HAP-1 (cell line): ENCODE data around the gene SOX11.

Experiments used
- DNase-seq, 2 experiments: peaks; one replicate each; pipeline ENCODE4 v3.0.0-alpha.2; 2016 to 2020; ENCODE audit warnings: low spot score in 2 of 2
- H3K27me3 ChIP-seq: fragments of 250-450 bp; sonication (Bioruptor Pico); 2 replicates; pipeline ENCODE4 v1.5.1; 2020; ENCODE audit warnings: low read depth, mild to moderate bottlenecking, moderate library complexity
- H3K36me3 ChIP-seq: fragments of 250-450 bp; sonication (Bioruptor Pico); replicated peaks from 2 replicates; pipeline ENCODE4 v1.5.1; 2020; ENCODE audit warnings: mild to moderate bottlenecking
- H3K4me1 ChIP-seq: fragments of 250-450 bp; sonication (Bioruptor Pico); 2 replicates; pipeline ENCODE4 v1.5.1; 2020; ENCODE audit warnings: mild to moderate bottlenecking
- H3K4me3 ChIP-seq: fragments of 250-450 bp; sonication (Bioruptor Pico); 2 replicates; pipeline ENCODE4 v1.5.1; 2020; ENCODE audit warnings: mild to moderate bottlenecking, moderate library complexity
- H3K9me3 ChIP-seq: fragments of 250-450 bp; sonication (Bioruptor Pico); 2 replicates; pipeline ENCODE4 v1.5.1; 2020; ENCODE audit warnings: mild to moderate bottlenecking, moderate library complexity
- in situ Hi-C: fragments of 300-500 bp; cut with MboI; formaldehyde crosslinking; loops from 3 replicates; pipeline ENCODE4 v1.14.3; 2020; ENCODE audit warnings: low sequenced_read_pairs, inconsistent platforms, mixed read lengths

Gene SOX11

GRCh38 chr2:5696404-5696944, 4.3 kb downstream of the SOX11 start:
- Histone ChIP-seq H3K36me3 (no peaks in the 10 kb centered on the region), H3K9me3 (no peaks in the 10 kb centered on the region), H3K27me3 (no peaks in the 10 kb centered on the region), H3K4me3 (no peak overlapping the region), H3K4me1 (no peaks in the 10 kb centered on the region)
- DNase-seq: no peak
- in situ Hi-C loops: no loop called here

GRCh38 chr2:5696945-5697521, 4.8 kb downstream of the SOX11 start:
- no peak for DNase-seq
- no peaks in the 10 kb centered on the region for H3K4me1 ChIP-seq
- H3K9me3 ChIP-seq: no peaks in the 10 kb centered on the region
- no peak overlapping the region for H3K4me3 ChIP-seq
- H3K27me3 ChIP-seq: no peaks in the 10 kb centered on the region
- H3K36me3 ChIP-seq: no peaks in the 10 kb centered on the region
- in situ Hi-C loops: no loop called here

- H3K27me3 ChIP-seq: no peaks in the 10 kb centered on the region
- no peak for DNase-seq
- in situ Hi-C loops: no loop called here
- H3K4me1 ChIP-seq: no peaks in the 10 kb centered on the region
- H3K36me3 ChIP-seq: no peaks in the 10 kb centered on the region
- no peak overlapping the region for H3K4me3 ChIP-seq
- no peaks in the 10 kb centered on the region for H3K9me3 ChIP-seq
Observed at GRCh38 chr2:5697562-5697961, 5.4 kb downstream of the SOX11 start.

GRCh38 chr2:5698134-5698533, 6.0 kb downstream of the SOX11 start:
- no peaks in the 10 kb centered on the region for H3K36me3 ChIP-seq
- no peak overlapping the region for H3K4me3 ChIP-seq
- no peak for DNase-seq
- no peaks in the 10 kb centered on the region for H3K9me3 ChIP-seq
- no peaks in the 10 kb centered on the region for H3K27me3 ChIP-seq
- in situ Hi-C loops: no loop called here
- H3K4me1 ChIP-seq: no peaks in the 10 kb centered on the region

GRCh38 chr2:5699963-5700362, 7.8 kb downstream of the SOX11 start:
- H3K9me3 ChIP-seq: no peaks in the 10 kb centered on the region
- in situ Hi-C loops: no loop called here
- no peaks in the 10 kb centered on the region for H3K27me3 ChIP-seq
- DNase-seq: no peak
- H3K36me3 ChIP-seq: no peaks in the 10 kb centered on the region
- H3K4me3 ChIP-seq: no peak overlapping the region
- H3K4me1 ChIP-seq: no peaks in the 10 kb centered on the region

GRCh38 chr2:5700551-5700950, 8.4 kb downstream of the SOX11 start:
- in situ Hi-C loops: no loop called here
- no peaks in the 10 kb centered on the region for H3K27me3 ChIP-seq
- H3K36me3 ChIP-seq: no peaks in the 10 kb centered on the region
- no peaks in the 10 kb centered on the region for H3K4me1 ChIP-seq
- no peak overlapping the region for H3K4me3 ChIP-seq
- no peak for DNase-seq
- H3K9me3 ChIP-seq: no peaks in the 10 kb centered on the region

- Histone ChIP-seq H3K27me3 (no peaks in the 10 kb centered on the region), H3K4me3 (no peak overlapping the region), H3K36me3 (no peaks in the 10 kb centered on the region), H3K4me1 (no peaks in the 10 kb centered on the region), H3K9me3 (no peaks in the 10 kb centered on the region)
- DNase-seq: no peak
- in situ Hi-C loops: no loop called here
Observed at GRCh38 chr2:5701266-5701665, 9.1 kb downstream of the SOX11 start.

- in situ Hi-C loops: no loop called here
- H3K4me1 ChIP-seq: no peaks in the 10 kb centered on the region
- H3K9me3 ChIP-seq: no peaks in the 10 kb centered on the region
- no peak for DNase-seq
- no peak overlapping the region for H3K4me3 ChIP-seq
- H3K27me3 ChIP-seq: no peaks in the 10 kb centered on the region
- no peaks in the 10 kb centered on the region for H3K36me3 ChIP-seq
Observed at GRCh38 chr2:5703166-5703565, 11.0 kb downstream of the SOX11 start.

GRCh38 chr2:5705490-5705889, 13.3 kb downstream of the SOX11 start:
- no peak for DNase-seq
- Histone ChIP-seq H3K36me3 (no peaks in the 10 kb centered on the region), H3K4me3 (no peak overlapping the region), H3K27me3 (no peaks in the 10 kb centered on the region), H3K9me3 (no peaks in the 10 kb centered on the region), H3K4me1 (no peaks in the 10 kb centered on the region)
- in situ Hi-C loops: no loop called here

- Histone ChIP-seq H3K4me1 (no peaks in the 10 kb centered on the region), H3K36me3 (no peaks in the 10 kb centered on the region), H3K27me3 (no peaks in the 10 kb centered on the region), H3K4me3 (no peak overlapping the region), H3K9me3 (no peaks in the 10 kb centered on the region)
- in situ Hi-C loops: no loop called here
- DNase-seq: no peak
Observed at GRCh38 chr2:5706717-5707455, 14.7 kb downstream of the SOX11 start.

- H3K9me3 ChIP-seq: no peaks in the 10 kb centered on the region
- no peaks in the 10 kb centered on the region for H3K27me3 ChIP-seq
- in situ Hi-C loops: no loop called here
- no peak for DNase-seq
- no peaks in the 10 kb centered on the region for H3K4me1 ChIP-seq
- no peaks in the 10 kb centered on the region for H3K36me3 ChIP-seq
- no peak overlapping the region for H3K4me3 ChIP-seq
Observed at GRCh38 chr2:5710615-5711014, 18.4 kb downstream of the SOX11 start.

- Histone ChIP-seq H3K4me3 (no peak overlapping the region), H3K9me3 (no peaks in the 10 kb centered on the region), H3K36me3 (no peaks in the 10 kb centered on the region), H3K4me1 (no peaks in the 10 kb centered on the region), H3K27me3 (no peaks in the 10 kb centered on the region)
- in situ Hi-C loops: no loop called here
- DNase-seq: no peak
Observed at GRCh38 chr2:5713101-5713500, 20.9 kb downstream of the SOX11 start.

GRCh38 chr2:5719629-5720334, 27.6 kb downstream of the SOX11 start:
- Histone ChIP-seq H3K27me3 (no peaks in the 10 kb centered on the region), H3K36me3 (no peaks in the 10 kb centered on the region), H3K4me3 (no peak overlapping the region), H3K4me1 (no peaks in the 10 kb centered on the region), H3K9me3 (no peaks in the 10 kb centered on the region)
- no peak for DNase-seq
- in situ Hi-C loops: no loop called here

- H3K4me3 ChIP-seq: no peak overlapping the region
- in situ Hi-C loops: no loop called here
- no peaks in the 10 kb centered on the region for H3K4me1 ChIP-seq
- H3K36me3 ChIP-seq: no peaks in the 10 kb centered on the region
- H3K27me3 ChIP-seq: no peaks in the 10 kb centered on the region
- H3K9me3 ChIP-seq: no peaks in the 10 kb centered on the region
- DNase-seq: no peak
Observed at GRCh38 chr2:5720426-5720825, 28.2 kb downstream of the SOX11 start.
